ENCODE results near the gene FBP2. TPM values are rescaled to one million over a fixed set of nuclear protein-coding genes. Genes with fewer than 3 reads are reported as not detected.

Gene FBP2
- total RNA-seq, 1 experiment from 2014 or later = not detected

GRCh38 chr9:94533155-94533554 lies 60.5 kb downstream of the FBP2 start:
- Histone ChIP-seq H3K4me3 (ENCODE audit: low read length) (no peak overlapping the region), H4K20me1 (ENCODE audit: low read length) (no peaks in the 10 kb centered on the region), H3K27me3 (ENCODE audit: low read length) (no peaks in the 10 kb centered on the region), H3K9me3 (ENCODE audit: low read length) (no peaks in the 10 kb centered on the region), H3K79me2 (ENCODE audit: low read length) (peaks cover 46% of the 10 kb centered on the region), H3K9me2 (replicated peaks; ENCODE audit: low read length) (no peaks in the 10 kb centered on the region), H3K4me1 (ENCODE audit: insufficient read depth, low read length) (no peaks in the 10 kb centered on the region), H2AFZ (ENCODE audit: low read length) (no peak overlapping the region), H3K4me2 (ENCODE audit: low read length) (no peak overlapping the region), H3K27ac (ENCODE audit: low read length) (no peak overlapping the region), H3K36me3 (ENCODE audit: low read depth, low read length) (no peaks in the 10 kb centered on the region), H3F3A (ENCODE audit: low read length, unreplicated experiment) (no peaks in the 10 kb centered on the region), H3K9ac (ENCODE audit: low read length) (no peak overlapping the region)
- ChIA-PET POLR2A (ENCODE audit: unreplicated experiment) (no interaction called here), CTCF (no interaction called here)
- no peak for TF ChIP-seq EZH2 (IDR thresholded peaks at IDR 0.05; ENCODE audit: low read length, unreplicated experiment)
- TF ChIP-seq CTCF (conservative IDR thresholded peaks at IDR 0.05; ENCODE audit: low read depth, low read length) = no peak
- no peak for TF ChIP-seq EZH2phosphoT487 (IDR thresholded peaks at IDR 0.05; ENCODE audit: borderline replicate concordance, low read length)
- ATAC-seq = no peak
- intact Hi-C loops (cut with micrococcal nuclease) = no loop called here
- no TSS peak for BruUV-seq (replicated peaks)
- DNase-seq = no peak

GRCh38 chr9:94528886-94529285 lies 64.7 kb downstream of the FBP2 start:
- Histone ChIP-seq H3K4me3 (ENCODE audit: low read length) (no peak overlapping the region), H3K27ac (ENCODE audit: low read length) (no peak overlapping the region), H3K9me2 (replicated peaks; ENCODE audit: low read length) (no peaks in the 10 kb centered on the region), H4K20me1 (ENCODE audit: low read length) (no peaks in the 10 kb centered on the region), H3K36me3 (ENCODE audit: low read depth, low read length) (no peaks in the 10 kb centered on the region), H3K9ac (ENCODE audit: low read length) (no peak overlapping the region), H3K4me1 (ENCODE audit: insufficient read depth, low read length) (no peaks in the 10 kb centered on the region), H3K27me3 (ENCODE audit: low read length) (no peaks in the 10 kb centered on the region), H3K9me3 (ENCODE audit: low read length) (no peaks in the 10 kb centered on the region), H2AFZ (ENCODE audit: low read length) (no peak overlapping the region), H3K4me2 (ENCODE audit: low read length) (no peak overlapping the region), H3F3A (ENCODE audit: low read length, unreplicated experiment) (no peaks in the 10 kb centered on the region), H3K79me2 (ENCODE audit: low read length) (peaks cover 25% of the 10 kb centered on the region)
- CTCF ChIA-PET = no interaction called here
- POLR2A ChIA-PET (ENCODE audit: unreplicated experiment) = interaction anchor here (0.6 kb wide), 1 partner anchor 113 kb away, joined by 10 read pairs; no protein-coding TSS in a partner anchor
- TF ChIP-seq CTCF (conservative IDR thresholded peaks at IDR 0.05; ENCODE audit: low read depth, low read length) (no peak), EZH2 (IDR thresholded peaks at IDR 0.05; ENCODE audit: low read length, unreplicated experiment) (no peak), EZH2phosphoT487 (IDR thresholded peaks at IDR 0.05; ENCODE audit: borderline replicate concordance, low read length) (no peak)
- no peak for ATAC-seq
- intact Hi-C loops (cut with micrococcal nuclease) = no loop called here
- DNase-seq = no peak
- BruUV-seq (replicated peaks) = no TSS peak

GRCh38 chr9:94526951-94527350 lies 66.7 kb downstream of the FBP2 start:
- no peak overlapping the region for H3K4me2 ChIP-seq (ENCODE audit: low read length)
- H3K4me1 ChIP-seq (ENCODE audit: insufficient read depth, low read length) = no peaks in the 10 kb centered on the region
- intact Hi-C loops (cut with micrococcal nuclease) = no loop called here
- no peaks in the 10 kb centered on the region for H3F3A ChIP-seq (ENCODE audit: low read length, unreplicated experiment)
- H2AFZ ChIP-seq (ENCODE audit: low read length) = no peak overlapping the region
- ATAC-seq (no peak), DNase-seq (no peak)
- no peaks in the 10 kb centered on the region for H3K9me3 ChIP-seq (ENCODE audit: low read length)
- H3K9ac ChIP-seq (ENCODE audit: low read length) = no peak overlapping the region
- no peaks in the 10 kb centered on the region for H3K27me3 ChIP-seq (ENCODE audit: low read length)
- no peaks in the 10 kb centered on the region for H3K9me2 ChIP-seq (replicated peaks; ENCODE audit: low read length)
- ChIA-PET POLR2A (ENCODE audit: unreplicated experiment) (no interaction called here), CTCF (no interaction called here)
- H4K20me1 ChIP-seq (ENCODE audit: low read length) = no peaks in the 10 kb centered on the region
- peaks cover 14% of the 10 kb centered on the region for H3K79me2 ChIP-seq (ENCODE audit: low read length)
- H3K4me3 ChIP-seq (ENCODE audit: low read length) = no peak overlapping the region
- no peak overlapping the region for H3K27ac ChIP-seq (ENCODE audit: low read length)
- TF ChIP-seq CTCF (conservative IDR thresholded peaks at IDR 0.05; ENCODE audit: low read depth, low read length) (no peak), EZH2phosphoT487 (IDR thresholded peaks at IDR 0.05; ENCODE audit: borderline replicate concordance, low read length) (no peak), EZH2 (IDR thresholded peaks at IDR 0.05; ENCODE audit: low read length, unreplicated experiment) (no peak)
- BruUV-seq (replicated peaks) = no TSS peak
- H3K36me3 ChIP-seq (ENCODE audit: low read depth, low read length) = no peaks in the 10 kb centered on the region
